A673 (cell line): Measurements from ENCODE around the gene TM9SF2. TPM values are rescaled to one million over a fixed set of nuclear protein-coding genes. Genes with fewer than 3 reads are reported as not detected.

Experiments
- BruUV-seq: library from RNA; stranded (reverse); fragments of 400-500 nt; replicated peaks from 2 replicates; lab custom pipeline; 2021; lab: Mats Ljungman, UMichigan
- CTCF ChIA-PET: fragments of 300-600 bp; sonication (Branson Sonifier 250); formaldehyde crosslinking; loops from one replicate; lab custom pipeline; 2022; ENCODE audit warnings: antibody characterized with exemption; lab: Charles Lee
- POLR2A ChIA-PET: fragments of 300-600 bp; sonication (Branson Sonifier 250); formaldehyde crosslinking; loops from one replicate; lab custom pipeline; 2022; ENCODE audit warnings: antibody characterized with exemption; ENCODE audit not compliant: low non-redundant PET; lab: Charles Lee
- DNase-seq: peaks from one replicate; pipeline ENCODE4 v3.0.0-alpha.2; 2015; ENCODE audit warnings: low spot score
- H3K27ac ChIP-seq: fragments of 200-600 bp; sonication (generic); 2 replicates; pipeline ENCODE4 v1.5.1; 2016; ENCODE audit warnings: mixed run types, low read depth, mild to moderate bottlenecking, mixed read lengths, antibody characterized with exemption, low read length; ENCODE audit not compliant: poor library complexity, severe bottlenecking
- H3K27me3 ChIP-seq: fragments of 200-600 bp; sonication (generic); replicated peaks from 2 replicates; pipeline ENCODE4 v1.6.1; 2017; ENCODE audit warnings: mixed run types, low read depth, mild to moderate bottlenecking, mixed read lengths, antibody characterized with exemption, low read length; ENCODE audit not compliant: insufficient read depth, poor library complexity
- H3K36me3 ChIP-seq: fragments of 200-600 bp; sonication (generic); 2 replicates; pipeline ENCODE4 v1.6.1; 2016; ENCODE audit warnings: mixed run types, mild to moderate bottlenecking, mixed read lengths, antibody characterized with exemption, low read length; ENCODE audit not compliant: insufficient read depth, poor library complexity, severe bottlenecking
- H3K4me1 ChIP-seq: fragments of 200-600 bp; sonication (generic); 2 replicates; pipeline ENCODE4 v1.6.1; 2017; ENCODE audit warnings: mixed run types, mild to moderate bottlenecking, mixed read lengths, antibody characterized with exemption, low read length; ENCODE audit not compliant: insufficient read depth, poor library complexity, severe bottlenecking
- H3K4me3 ChIP-seq: fragments of 200-600 bp; sonication (generic); 2 replicates; pipeline ENCODE4 v1.5.1; 2016; ENCODE audit warnings: low read depth, mixed run types, mild to moderate bottlenecking, mixed read lengths, low read length; ENCODE audit not compliant: poor library complexity, severe bottlenecking
- H3K9me3 ChIP-seq: fragments of 200-600 bp; sonication (generic); 2 replicates; pipeline ENCODE4 v1.6.1; 2016; ENCODE audit warnings: mixed run types, low read depth, mild to moderate bottlenecking, mixed read lengths, antibody characterized with exemption, low read length; ENCODE audit not compliant: poor library complexity, severe bottlenecking
- CTCF ChIP-seq: fragments of 300-800, 200-600 bp; sonication (generic); conservative IDR thresholded peaks from 2 replicates; pipeline ENCODE4 v1.5.1; 2017; ENCODE audit warnings: low read depth, mild to moderate bottlenecking, antibody characterized with exemption, low read length, moderate library complexity, mixed read lengths
- EZH2 ChIP-seq: fragments of 200-600 bp; sonication (generic); IDR thresholded peaks from 2 replicates; pipeline ENCODE4 v1.6.1; 2017; ENCODE audit warnings: borderline replicate concordance, low read depth, mild to moderate bottlenecking, mixed read lengths, antibody characterized with exemption, low read length; ENCODE audit not compliant: poor library complexity, severe bottlenecking
- intact Hi-C: fragments of 100-400 bp; cut with micrococcal nuclease; formaldehyde crosslinking; loops from one replicate; pipeline ENCODE4 v1.10.0; 2022; ENCODE audit not compliant: unreplicated experiment
- total RNA-seq: library from RNA; stranded (reverse); gene quantifications from 2 replicates; pipeline ENCODE4 v1.2.3, GENCODE V29; 2021

Gene TM9SF2
- total RNA-seq, 1 experiment from 2014 or later = 96.3 TPM

DNA sequence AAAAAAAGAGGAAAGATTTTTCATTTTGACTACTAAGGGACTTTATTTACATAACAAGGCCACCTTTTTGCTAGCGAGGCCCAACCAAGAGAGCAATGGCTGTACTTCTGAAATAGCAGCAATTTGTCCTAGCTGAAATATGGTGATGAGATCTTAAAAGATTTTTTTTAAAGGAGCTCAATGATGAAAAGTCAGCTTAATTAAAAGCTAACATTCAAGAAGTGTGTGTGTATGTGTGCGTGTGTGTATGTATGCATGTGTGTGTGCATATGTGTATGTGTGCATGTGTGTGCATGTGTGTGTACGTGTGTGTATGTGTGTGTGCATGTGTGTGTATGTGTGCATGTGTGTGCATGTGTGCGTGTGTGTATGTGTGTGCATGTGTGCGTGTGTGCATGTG is 24.6 kb upstream of the TM9SF2 start:
- H3K27ac ChIP-seq = no peak overlapping the region
- H3K36me3 ChIP-seq = no peaks in the 10 kb centered on the region
- POLR2A ChIA-PET = no interaction called here
- no TSS peak for BruUV-seq
- CTCF ChIA-PET = interaction anchor here (0.6 kb wide), 1 partner anchor 96 kb away, joined by 5 read pairs; no protein-coding TSS in a partner anchor
- DNase-seq = no peak
- TF ChIP-seq EZH2 = no peak
- TF ChIP-seq CTCF = no peak
- no peak overlapping the region for H3K4me3 ChIP-seq
- H3K27me3 ChIP-seq = no peaks in the 10 kb centered on the region
- no peaks in the 10 kb centered on the region for H3K4me1 ChIP-seq
- no peaks in the 10 kb centered on the region for H3K9me3 ChIP-seq
- intact Hi-C loops = no loop called here

GRCh38 chr13:99477493-99477892 is 23.8 kb upstream of the TM9SF2 start:
- no peak overlapping the region for H3K4me3 ChIP-seq
- no peaks in the 10 kb centered on the region for H3K36me3 ChIP-seq
- DNase-seq = no peak
- no peaks in the 10 kb centered on the region for H3K27me3 ChIP-seq
- no TSS peak for BruUV-seq
- no peaks in the 10 kb centered on the region for H3K9me3 ChIP-seq
- CTCF ChIA-PET = no interaction called here
- H3K27ac ChIP-seq = no peak overlapping the region
- POLR2A ChIA-PET = no interaction called here
- intact Hi-C loops = no loop called here
- no peak for TF ChIP-seq EZH2
- no peak for TF ChIP-seq CTCF
- H3K4me1 ChIP-seq = no peaks in the 10 kb centered on the region

DNA sequence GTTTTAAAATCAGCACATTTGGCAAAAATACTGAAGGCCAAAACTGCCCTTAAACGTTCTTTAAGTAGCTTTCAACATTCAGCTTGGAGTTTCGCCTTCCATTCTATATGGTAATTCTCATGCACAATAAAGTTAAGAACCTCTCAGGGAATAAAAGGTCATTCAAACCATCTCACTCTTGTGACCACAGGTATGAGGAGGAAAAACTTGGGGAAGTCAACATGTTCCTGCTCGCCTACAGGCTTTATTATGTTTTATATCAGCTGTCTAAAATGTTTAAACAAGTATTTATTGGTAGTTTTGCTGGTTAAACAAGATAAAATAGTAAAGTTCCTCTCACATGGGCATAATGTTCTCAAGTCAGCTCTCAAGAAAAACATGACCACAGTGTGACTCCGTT is 19.9 kb upstream of the TM9SF2 start:
- TF ChIP-seq CTCF = no peak
- POLR2A ChIA-PET = no interaction called here
- Histone ChIP-seq H3K27ac (no peak overlapping the region), H3K36me3 (no peaks in the 10 kb centered on the region), H3K4me3 (no peak overlapping the region), H3K27me3 (no peaks in the 10 kb centered on the region), H3K4me1 (no peaks in the 10 kb centered on the region), H3K9me3 (no peaks in the 10 kb centered on the region)
- BruUV-seq = no TSS peak
- intact Hi-C loops = no loop called here
- DNase-seq = no peak
- CTCF ChIA-PET = no interaction called here
